ENCODE results near the gene PARL.
"Not testable (repeated sequence)": the region's sequence is repeated elsewhere in the genome, so short reads cannot be mapped to it uniquely, and the experiment has no call there.

The PARL gene

DNA sequence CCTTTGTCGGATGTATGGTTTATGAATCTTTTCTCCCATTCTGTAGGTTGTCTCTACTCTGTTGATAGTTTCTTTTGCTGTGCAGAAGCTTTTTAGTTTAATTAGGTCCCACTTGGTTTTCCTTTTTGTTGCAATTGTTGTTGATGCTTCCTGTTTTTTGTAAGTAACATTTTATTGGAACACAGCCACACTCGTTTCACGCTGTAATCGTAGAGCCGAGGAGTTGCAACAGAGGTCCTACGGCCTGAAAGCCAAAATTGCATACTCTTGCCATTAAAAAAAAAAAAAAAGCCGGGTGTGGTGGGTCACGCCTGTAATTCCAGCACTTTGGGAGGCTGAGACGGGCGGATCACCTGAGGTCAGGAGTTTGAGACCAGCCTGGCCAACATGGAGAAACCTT, 100.2 kb downstream of the PARL start:
- DNase-seq (ENCODE audit: low read depth in 2 of 2), result not testable (repeated sequence)

DNA sequence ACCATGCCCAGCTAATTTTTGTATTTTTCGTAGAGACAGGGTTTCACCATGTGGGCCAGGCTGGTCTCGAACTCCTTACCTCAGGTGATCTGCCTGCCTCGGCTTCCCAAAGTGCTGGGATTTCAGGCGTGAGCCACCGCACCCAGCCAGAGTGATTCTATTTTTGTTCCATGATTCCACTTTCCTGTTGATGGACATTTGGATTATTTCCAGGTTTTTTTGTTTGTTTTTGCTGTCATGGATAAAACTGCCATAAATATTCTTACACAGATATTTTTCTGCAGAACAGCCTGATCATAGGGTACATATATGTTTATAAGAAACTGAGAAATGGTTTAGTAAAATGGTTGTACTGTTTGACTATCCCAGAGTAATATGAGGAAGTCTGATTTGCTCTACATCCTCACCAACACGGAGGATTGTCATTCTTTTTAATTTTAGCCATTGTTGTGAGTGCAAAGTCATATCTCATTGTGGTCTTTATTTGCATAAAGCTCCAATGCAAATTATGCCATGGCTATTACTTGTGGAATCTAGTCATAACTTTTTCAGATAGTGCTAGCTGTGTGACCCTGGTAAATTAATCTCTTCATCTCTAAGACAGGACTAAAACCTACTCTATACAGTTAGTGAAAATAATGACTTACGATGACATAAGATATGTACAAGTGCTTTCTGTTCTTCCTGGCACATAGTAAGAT, 102.0 kb downstream of the PARL start:
- DNase-seq (ENCODE audit: low read depth in 2 of 2), result no peak

- no peak for DNase-seq (ENCODE audit: low read depth in 2 of 2)
These were observed 103.4 kb downstream of the PARL start for GRCh38 chr3:183781246-183781645.

- no peak for DNase-seq (ENCODE audit: low read depth in 2 of 2)
These were observed 104.7 kb downstream of the PARL start for GRCh38 chr3:183779896-183780465.
